D721Med (cell line): ENCODE data around the gene RBFOX1.
A peak's percentile ranks its signal among the peaks of the same experiment; 100 is the strongest.

Experiments
- DNase-seq: peaks from one replicate; pipeline ENCODE4 v3.0.0; 2011; ENCODE audit warnings: low spot score; ENCODE audit not compliant: insufficient read length
- FAIRE-seq: peaks from 2 replicates; lab custom pipeline; 2011; peaks lifted over from hg19 to GRCh38; lab: Jason Lieb, UNC
- CTCF ChIP-seq: IDR thresholded peaks from 2 replicates; pipeline ENCODE4 v1.5.1; 2012; ENCODE audit warnings: mild to moderate bottlenecking, control low read depth; ENCODE audit not compliant: insufficient read depth; ENCODE audit errors: missing control alignments

The RBFOX1 gene

GRCh38 chr16:7644176-7644575 lies 311.5 kb downstream of the RBFOX1 start:
- FAIRE-seq (no peak), DNase-seq (no peak)
- TF ChIP-seq CTCF: no peak

- no peak for TF ChIP-seq CTCF
- FAIRE-seq (no peak), DNase-seq (no peak)
Measured at GRCh38 chr16:7644811-7645210, 312.2 kb downstream of the RBFOX1 start.

GRCh38 chr16:7646821-7647500 lies 314.3 kb downstream of the RBFOX1 start:
- no peak for DNase-seq
- no peak for TF ChIP-seq CTCF
- no peak for FAIRE-seq

- no peak for TF ChIP-seq CTCF
- peak; percentile 32 for FAIRE-seq
- peak; percentile 26 for DNase-seq
Measured at GRCh38 chr16:7650431-7650830, 317.8 kb downstream of the RBFOX1 start.

- no peak for TF ChIP-seq CTCF
- FAIRE-seq (no peak), DNase-seq (no peak)
Measured at GRCh38 chr16:7651803-7652570, 319.3 kb downstream of the RBFOX1 start.

- FAIRE-seq (no peak), DNase-seq (no peak)
- TF ChIP-seq CTCF: no peak
Measured at GRCh38 chr16:7653746-7654461, 321.3 kb downstream of the RBFOX1 start.
